Neuron (in vitro differentiated cells): ENCODE measurements around the gene SH3BP1.

Experiments
- H2AFZ ChIP-seq: one replicate; pipeline ENCODE4 v1.6.1; 2013; ENCODE audit warnings: low read depth, mild to moderate bottlenecking, inconsistent platforms, low read length, moderate library complexity
- H3K27me3 ChIP-seq: one replicate; pipeline ENCODE4 v1.6.1; 2013; ENCODE audit warnings: low read length; ENCODE audit not compliant: insufficient read depth
- H3K36me3 ChIP-seq: one replicate; pipeline ENCODE4 v1.6.1; 2013; ENCODE audit warnings: low read length; ENCODE audit not compliant: insufficient read depth
- H3K4me1 ChIP-seq: one replicate; pipeline ENCODE4 v1.6.1; 2013; ENCODE audit warnings: low read length; ENCODE audit not compliant: insufficient read depth
- H3K4me3 ChIP-seq: 2 replicates; pipeline ENCODE4 v1.5.1; 2013; ENCODE audit warnings: mild to moderate bottlenecking, low read length, moderate library complexity
- H3K9me3 ChIP-seq: one replicate; pipeline ENCODE4 v1.6.1; 2013; ENCODE audit warnings: low read length

Gene SH3BP1

GRCh38 chr22:37660709-37661045 lies 21.2 kb downstream of the SH3BP1 start:
- no peak overlapping the region for H3K4me3 ChIP-seq

GRCh38 chr22:37661160-37661924 lies 21.9 kb downstream of the SH3BP1 start:
- H3K4me3 ChIP-seq, result no peak overlapping the region
- no peaks in the 10 kb centered on the region for H3K27me3 ChIP-seq

More at GRCh38 chr22:37660709-37661045, 21.2 kb downstream of the SH3BP1 start:
- H2AFZ ChIP-seq, result no peak overlapping the region
- peaks cover 33% of the 10 kb centered on the region for H3K4me1 ChIP-seq
- H3K36me3 ChIP-seq, result peaks cover 10% of the 10 kb centered on the region
- no peaks in the 10 kb centered on the region for H3K9me3 ChIP-seq
- H3K27me3 ChIP-seq, result no peaks in the 10 kb centered on the region

GRCh38 chr22:37662039-37662438 lies 22.6 kb downstream of the SH3BP1 start:
- no peaks in the 10 kb centered on the region for H3K9me3 ChIP-seq
- no peak overlapping the region for H2AFZ ChIP-seq
- peaks cover 33% of the 10 kb centered on the region for H3K4me1 ChIP-seq
- H3K27me3 ChIP-seq, result no peaks in the 10 kb centered on the region
- H3K4me3 ChIP-seq, result no peak overlapping the region
- peaks cover 23% of the 10 kb centered on the region for H3K36me3 ChIP-seq

More at GRCh38 chr22:37661160-37661924, 21.9 kb downstream of the SH3BP1 start:
- H3K4me1 ChIP-seq, result peaks cover 33% of the 10 kb centered on the region
- no peak overlapping the region for H2AFZ ChIP-seq
- H3K36me3 ChIP-seq, result peaks cover 17% of the 10 kb centered on the region
- no peaks in the 10 kb centered on the region for H3K9me3 ChIP-seq

GRCh38 chr22:37663521-37664140 lies 24.2 kb downstream of the SH3BP1 start:
- Histone ChIP-seq H2AFZ (no peak overlapping the region), H3K36me3 (peaks cover 23% of the 10 kb centered on the region), H3K4me1 (peaks cover 26% of the 10 kb centered on the region), H3K9me3 (no peaks in the 10 kb centered on the region), H3K4me3 (no peak overlapping the region), H3K27me3 (no peaks in the 10 kb centered on the region)

GRCh38 chr22:37664249-37665101 lies 25.0 kb downstream of the SH3BP1 start:
- Histone ChIP-seq H3K4me3 (no peak overlapping the region), H2AFZ (no peak overlapping the region), H3K4me1 (peaks cover 22% of the 10 kb centered on the region), H3K9me3 (no peaks in the 10 kb centered on the region), H3K36me3 (peaks cover 24% of the 10 kb centered on the region), H3K27me3 (no peaks in the 10 kb centered on the region)

GRCh38 chr22:37665487-37665886 lies 26.0 kb downstream of the SH3BP1 start:
- Histone ChIP-seq H3K27me3 (no peaks in the 10 kb centered on the region), H3K36me3 (peaks cover 26% of the 10 kb centered on the region), H2AFZ (no peak overlapping the region), H3K4me3 (no peak overlapping the region), H3K4me1 (peaks cover 12% of the 10 kb centered on the region), H3K9me3 (no peaks in the 10 kb centered on the region)

DNA sequence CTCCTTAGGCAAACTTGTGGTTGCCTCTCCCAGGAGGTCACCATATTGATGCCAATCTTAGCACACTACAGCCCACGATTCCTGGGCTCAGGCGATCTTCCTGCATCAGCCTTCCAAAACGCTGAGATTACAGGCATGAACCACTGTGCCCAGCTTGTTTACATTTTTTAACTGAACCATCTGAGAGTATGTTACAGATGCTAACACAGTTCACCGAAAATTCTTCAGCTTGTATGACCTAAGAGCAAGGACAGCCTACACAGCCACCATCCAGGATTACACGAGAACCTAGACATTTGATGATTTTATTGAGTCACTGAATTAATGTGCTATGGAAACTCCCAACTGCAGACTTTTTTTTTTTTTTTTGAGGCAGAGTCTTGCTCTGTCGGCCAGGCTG lies 30.1 kb downstream of the SH3BP1 start:
- no peak overlapping the region for H2AFZ ChIP-seq
- peaks cover 23% of the 10 kb centered on the region for H3K36me3 ChIP-seq
- H3K4me3 ChIP-seq, result no peak overlapping the region
- H3K27me3 ChIP-seq, result no peaks in the 10 kb centered on the region
- H3K9me3 ChIP-seq, result no peaks in the 10 kb centered on the region
- no peaks in the 10 kb centered on the region for H3K4me1 ChIP-seq

DNA sequence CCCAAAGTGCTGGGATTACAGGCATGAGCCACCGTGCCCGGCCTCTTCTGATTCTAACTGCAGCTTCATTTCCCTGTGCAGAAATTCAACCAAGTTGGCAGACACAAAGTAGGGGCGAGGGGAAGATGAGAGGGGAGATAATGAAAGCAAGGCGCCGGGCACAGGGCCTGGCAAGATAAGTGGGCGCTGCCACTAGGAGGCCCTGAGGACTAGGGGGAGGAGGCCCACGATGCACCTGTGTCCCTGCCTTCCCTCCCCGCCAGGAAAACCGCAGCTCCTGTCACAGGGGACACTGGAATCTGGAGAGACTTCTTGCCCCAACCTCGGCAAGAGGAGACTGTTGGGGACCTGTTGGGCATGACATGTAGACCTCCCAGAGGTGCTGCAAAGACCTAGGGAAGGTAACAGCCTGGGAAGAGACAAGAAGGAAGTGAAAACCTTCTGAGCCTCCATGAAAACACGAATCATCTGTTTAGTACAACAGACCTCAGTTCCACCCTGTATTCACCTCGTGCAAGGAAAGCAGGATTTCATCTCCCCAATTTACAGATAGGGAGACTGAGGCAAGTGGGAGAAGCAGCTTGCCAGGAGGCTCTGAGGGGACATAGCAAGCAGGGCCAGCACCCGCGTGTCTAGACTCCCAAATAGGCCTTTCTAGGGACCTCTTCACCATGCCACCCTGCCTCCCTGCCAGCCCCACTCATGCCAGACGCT lies 32.9 kb downstream of the SH3BP1 start:
- Histone ChIP-seq H3K36me3 (peaks cover 3% of the 10 kb centered on the region), H3K4me3 (no peak overlapping the region), H3K9me3 (no peaks in the 10 kb centered on the region), H2AFZ (no peak overlapping the region), H3K4me1 (peaks cover 13% of the 10 kb centered on the region), H3K27me3 (no peaks in the 10 kb centered on the region)

- H2AFZ ChIP-seq, result no peak overlapping the region
- H3K4me1 ChIP-seq, result peaks cover 15% of the 10 kb centered on the region
- H3K36me3 ChIP-seq, result peaks cover 3% of the 10 kb centered on the region
- no peaks in the 10 kb centered on the region for H3K27me3 ChIP-seq
- no peak overlapping the region for H3K4me3 ChIP-seq
- no peaks in the 10 kb centered on the region for H3K9me3 ChIP-seq
Observed at GRCh38 chr22:37672920-37673455, 33.5 kb downstream of the SH3BP1 start.

- Histone ChIP-seq H3K4me3 (no peak overlapping the region), H3K27me3 (no peaks in the 10 kb centered on the region), H3K4me1 (peaks cover 15% of the 10 kb centered on the region), H2AFZ (no peak overlapping the region), H3K9me3 (no peaks in the 10 kb centered on the region), H3K36me3 (peaks cover 3% of the 10 kb centered on the region)
Observed at GRCh38 chr22:37674248-37674647, 34.8 kb downstream of the SH3BP1 start.

DNA sequence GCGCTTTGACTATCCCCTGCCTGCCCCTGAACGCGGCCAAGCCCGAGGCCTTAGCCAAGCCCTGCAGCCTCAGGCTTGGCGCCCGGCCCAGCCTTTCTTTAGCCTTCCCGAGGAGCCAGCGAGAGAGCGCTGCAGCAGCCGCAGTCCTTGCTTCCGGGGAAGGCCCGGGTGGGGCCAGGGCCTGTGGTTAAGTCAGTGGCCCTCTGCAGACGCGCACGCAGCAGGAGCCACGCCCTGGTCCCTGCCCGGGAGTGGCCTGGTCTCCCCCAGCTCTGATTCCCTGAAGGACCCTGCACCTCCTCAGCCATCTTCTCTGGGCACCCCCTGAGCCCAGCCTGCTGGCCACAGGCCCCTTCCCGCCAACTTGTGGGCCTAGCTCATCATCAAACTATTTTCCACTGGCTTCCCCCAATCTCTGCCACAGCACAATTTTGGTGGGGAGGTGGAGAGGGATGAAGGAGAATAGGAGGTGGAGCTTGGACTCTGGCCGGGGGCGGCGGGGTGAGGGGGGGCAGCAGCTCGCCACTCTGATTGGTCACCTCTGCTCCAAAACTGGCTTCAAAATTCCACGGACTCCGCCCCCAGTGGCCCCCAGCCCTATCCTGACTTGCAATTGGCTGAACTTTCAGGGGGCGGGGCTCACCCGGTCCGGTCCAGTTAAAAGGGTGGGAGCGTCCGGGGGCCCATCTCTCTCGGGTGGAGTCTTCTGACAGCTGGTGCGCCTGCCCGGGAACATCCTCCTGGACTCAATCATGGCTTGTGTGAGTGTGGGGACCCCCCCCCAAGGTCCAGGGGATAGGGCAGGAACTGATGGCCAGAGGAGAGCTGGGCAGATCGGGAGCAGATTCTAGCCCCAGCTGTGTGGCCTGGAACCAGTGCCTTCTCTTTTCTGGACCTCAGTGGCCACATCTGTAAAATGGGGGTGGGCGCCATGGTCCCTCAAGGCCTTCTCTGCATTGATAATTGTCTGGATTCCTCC lies 35.8 kb downstream of the SH3BP1 start, which contains the start of gene LGALS1:
LGALS1 (plus strand) TSS at position 686 of the 979 bp plus-strand sequence; CDS start at position 753, 67 bp downstream.
- Histone ChIP-seq H3K27me3 (no peaks in the 10 kb centered on the region), H2AFZ (peak within 1 kb of the TSS; percentile 84), H3K4me3 (peak within 1 kb of the TSS; percentile 54), H3K36me3 (no peaks in the 10 kb centered on the region), H3K9me3 (no peaks in the 10 kb centered on the region), H3K4me1 (peaks cover 15% of the 10 kb centered on the region)
